AG08395 (cell line): Measurements from ENCODE around the gene TINAGL1.
A peak's percentile ranks its signal among the peaks of the same experiment; 100 is the strongest.

ENCODE experiments used
- DNase-seq: peaks from one replicate; pipeline ENCODE4 v3.0.0; 2012; ENCODE audit warnings: mixed read lengths, low spot score

The TINAGL1 gene

DNA sequence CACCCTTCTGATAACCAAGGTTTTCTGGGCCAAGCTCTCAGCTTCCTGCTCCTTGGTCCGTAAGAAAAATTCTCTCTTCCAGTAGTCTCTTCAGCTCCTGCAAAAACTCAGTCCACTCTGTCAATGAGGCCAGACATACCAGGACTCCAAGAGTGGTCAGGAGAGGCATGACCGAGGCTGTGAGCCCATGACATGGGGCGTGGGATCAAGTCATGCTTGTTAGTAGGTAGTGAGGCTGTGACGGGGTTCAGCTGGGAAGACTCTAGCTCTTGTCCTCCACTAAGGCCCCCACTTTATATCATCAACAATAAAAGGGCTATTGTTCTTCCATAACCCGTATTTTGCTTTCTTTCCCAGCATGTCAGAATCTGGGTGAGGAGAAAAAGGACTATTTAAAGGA lies 31.0 kb downstream of the TINAGL1 start:
- no peak for DNase-seq

DNA sequence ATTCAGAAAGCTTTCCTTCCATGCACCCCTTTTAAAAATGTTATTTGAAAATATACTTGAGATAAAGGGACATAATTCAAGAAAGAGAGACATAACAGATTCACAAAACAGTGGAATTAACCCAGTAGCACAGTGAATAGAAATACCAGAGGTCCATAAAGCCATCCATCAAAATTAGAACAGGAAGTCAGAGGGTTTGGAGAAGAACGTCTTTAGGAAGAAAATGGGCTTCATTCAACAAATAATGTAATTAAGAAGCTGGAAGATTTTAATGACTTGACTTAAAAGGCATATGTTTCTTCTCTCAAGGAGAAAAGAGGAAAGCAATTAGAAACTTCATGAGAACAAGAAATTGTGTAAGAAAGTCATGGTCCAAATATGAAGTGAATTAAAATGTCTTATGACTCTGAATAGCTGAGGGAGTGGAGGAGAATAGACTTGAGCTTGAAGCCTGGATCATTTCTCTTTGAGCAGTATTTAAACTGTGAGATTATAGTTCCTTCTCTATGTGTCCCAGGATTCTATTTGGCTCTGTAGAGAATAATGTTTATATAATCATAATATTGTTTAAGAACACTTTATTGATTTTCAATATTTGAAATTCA lies 33.3 kb downstream of the TINAGL1 start:
- DNase-seq: no peak

GRCh38 chr1:31614414-31615005 lies 38.2 kb downstream of the TINAGL1 start:
- no peak for DNase-seq

- no peak for DNase-seq
These were observed 39.1 kb downstream of the TINAGL1 start for GRCh38 chr1:31615414-31615813.

DNA sequence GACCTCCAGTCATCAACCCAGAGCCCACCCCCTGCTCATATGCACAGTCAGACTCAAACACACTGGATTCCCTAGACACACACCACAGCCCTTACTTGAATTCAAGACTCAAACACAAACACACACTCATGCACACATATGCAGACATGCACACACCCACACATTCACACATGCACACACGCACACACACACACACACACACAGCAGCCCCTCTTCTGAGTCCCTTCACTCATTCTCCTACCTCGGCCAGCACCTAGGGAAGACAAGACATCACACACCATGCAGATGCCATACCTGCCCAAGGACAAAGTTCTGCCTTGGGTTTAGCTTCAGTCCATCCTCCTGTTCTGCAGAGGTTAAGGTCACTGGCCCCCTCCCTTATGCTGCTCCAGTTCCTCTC lies 39.6 kb downstream of the TINAGL1 start:
- no peak for DNase-seq

DNA sequence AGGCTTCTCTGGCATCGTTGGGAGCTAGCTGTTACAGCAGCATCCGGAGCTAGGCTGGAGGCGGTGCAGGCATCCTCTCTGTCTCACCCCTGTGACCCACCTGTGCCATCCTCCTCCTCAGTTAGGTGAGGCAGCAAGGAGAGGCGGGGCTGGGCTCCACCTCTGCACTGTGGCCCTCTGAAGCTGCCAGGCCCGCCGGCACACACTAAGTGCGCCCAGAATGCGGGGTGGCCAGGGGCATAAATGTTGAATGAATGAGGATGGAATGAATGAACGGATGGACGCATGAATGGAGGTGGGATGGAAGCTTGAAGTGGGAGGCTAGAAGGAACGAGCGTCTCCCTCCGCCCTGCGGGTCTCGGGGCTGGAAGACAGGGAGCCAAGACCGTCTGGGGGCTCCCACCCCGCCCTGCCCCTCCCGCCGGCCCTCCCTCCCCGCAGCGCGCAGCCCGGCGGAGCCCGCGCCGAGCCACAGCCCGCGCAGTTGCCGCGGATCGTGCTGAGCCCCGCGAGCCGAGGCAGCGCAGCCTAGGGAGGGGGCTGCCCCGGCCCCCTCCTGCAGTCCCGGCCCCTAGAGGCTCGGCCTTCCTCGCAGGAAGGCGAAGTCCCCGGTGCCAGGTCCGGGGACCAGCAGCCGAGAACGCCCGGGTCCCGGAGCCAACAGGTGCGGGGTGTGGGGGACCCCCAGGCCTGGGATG lies 41.1 kb downstream of the TINAGL1 start, which contains the start of gene HCRTR1:
TSS of gene HCRTR1 (plus strand) at position 472 of the 698 bp plus-strand sequence. CDS start 1,504 bp downstream, outside the sequence.
- DNase-seq: no peak

GRCh38 chr1:31617916-31618746 lies 41.8 kb downstream of the TINAGL1 start:
- DNase-seq: peak; percentile 53

DNA sequence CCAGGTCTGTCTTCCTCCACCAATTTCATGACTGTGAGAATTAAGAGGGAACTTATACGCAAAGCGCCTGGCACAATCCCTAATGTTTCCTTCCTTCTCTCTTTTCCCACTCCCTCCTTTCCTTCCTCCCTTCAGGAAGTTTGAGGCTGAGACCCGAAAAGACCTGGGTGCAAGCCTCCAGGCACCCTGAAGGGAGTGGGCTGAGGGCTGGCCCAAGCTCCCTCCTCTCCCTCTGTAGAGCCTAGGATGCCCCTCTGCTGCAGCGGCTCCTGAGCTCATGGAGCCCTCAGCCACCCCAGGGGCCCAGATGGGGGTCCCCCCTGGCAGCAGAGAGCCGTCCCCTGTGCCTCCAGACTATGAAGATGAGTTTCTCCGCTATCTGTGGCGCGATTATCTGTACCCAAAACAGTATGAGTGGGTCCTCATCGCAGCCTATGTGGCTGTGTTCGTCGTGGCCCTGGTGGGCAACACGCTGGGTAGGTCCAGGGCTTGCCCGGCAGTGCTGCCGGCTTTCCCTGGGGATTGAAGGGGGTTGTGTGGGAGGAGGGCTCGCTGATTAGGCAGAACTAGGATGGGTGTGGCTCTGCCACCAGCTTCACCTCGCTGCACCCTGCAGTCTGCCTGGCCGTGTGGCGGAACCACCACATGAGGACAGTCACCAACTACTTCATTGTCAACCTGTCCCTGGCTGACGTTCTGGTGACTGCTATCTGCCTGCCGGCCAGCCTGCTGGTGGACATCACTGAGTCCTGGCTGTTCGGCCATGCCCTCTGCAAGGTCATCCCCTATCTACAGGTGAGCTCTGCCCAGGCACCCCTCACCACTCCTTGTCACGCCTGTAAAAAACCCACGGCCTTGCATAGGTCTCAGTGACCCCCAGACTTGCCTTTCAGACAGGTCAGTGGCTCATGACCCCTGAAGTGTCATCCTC lies 42.9 kb downstream of the TINAGL1 start:
- no peak for DNase-seq

- DNase-seq: no peak
These were observed 44.5 kb downstream of the TINAGL1 start for GRCh38 chr1:31620631-31621497.

DNA sequence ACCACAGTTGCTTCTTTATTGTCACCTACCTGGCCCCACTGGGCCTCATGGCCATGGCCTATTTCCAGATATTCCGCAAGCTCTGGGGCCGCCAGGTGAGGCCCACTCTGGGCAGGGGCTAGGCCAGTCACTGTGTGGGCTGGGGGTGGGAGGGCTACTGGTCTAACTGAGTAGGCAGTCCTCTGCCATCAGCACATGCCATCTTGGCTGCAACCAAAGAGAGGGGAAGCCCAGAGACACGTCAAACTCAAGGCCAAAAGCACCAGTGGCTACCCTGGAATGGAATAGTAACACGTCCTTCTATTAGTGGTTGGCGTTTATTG lies 45.1 kb downstream of the TINAGL1 start:
- no peak for DNase-seq

DNA sequence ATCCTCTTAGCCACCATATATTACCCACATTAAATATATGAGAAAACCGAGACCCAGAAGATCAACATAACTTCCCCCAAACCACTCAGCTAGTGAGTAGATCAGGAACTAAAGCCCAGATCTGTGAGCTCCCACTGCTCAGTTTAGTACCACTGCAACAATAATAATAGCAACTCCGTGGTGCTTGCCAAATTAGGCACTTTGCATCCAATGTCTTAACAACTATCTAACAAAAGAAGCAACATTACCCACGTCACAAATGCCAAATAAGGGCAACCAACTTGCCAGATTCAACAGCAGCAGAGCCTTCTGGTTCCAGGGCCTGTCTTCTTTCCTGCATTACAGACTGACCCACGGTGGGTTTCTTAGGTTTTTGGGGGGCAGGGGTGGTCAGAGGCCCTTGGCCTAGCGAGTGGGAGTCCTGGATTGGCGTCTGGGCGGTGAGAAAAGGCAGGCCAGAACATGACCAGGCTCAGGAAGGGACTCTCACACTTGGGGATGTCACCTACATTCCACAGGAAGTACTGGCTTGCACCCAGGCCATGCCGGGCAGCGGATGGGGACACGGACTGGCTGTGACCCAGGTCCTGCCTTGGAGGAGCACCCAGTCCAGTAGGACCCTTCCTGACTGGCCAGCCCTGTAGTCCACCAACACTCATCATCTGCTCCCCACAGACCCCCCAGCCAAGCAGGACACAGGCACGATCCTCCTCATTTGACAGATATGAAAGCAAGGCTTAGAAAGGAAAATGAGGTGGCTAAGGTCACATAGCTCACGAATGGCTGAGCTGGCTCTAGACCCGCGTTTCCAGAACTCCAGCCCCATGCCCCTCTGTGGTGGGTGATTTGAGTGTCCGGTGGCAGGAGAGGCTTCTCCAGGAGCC lies 45.8 kb downstream of the TINAGL1 start:
- DNase-seq: no peak

DNA sequence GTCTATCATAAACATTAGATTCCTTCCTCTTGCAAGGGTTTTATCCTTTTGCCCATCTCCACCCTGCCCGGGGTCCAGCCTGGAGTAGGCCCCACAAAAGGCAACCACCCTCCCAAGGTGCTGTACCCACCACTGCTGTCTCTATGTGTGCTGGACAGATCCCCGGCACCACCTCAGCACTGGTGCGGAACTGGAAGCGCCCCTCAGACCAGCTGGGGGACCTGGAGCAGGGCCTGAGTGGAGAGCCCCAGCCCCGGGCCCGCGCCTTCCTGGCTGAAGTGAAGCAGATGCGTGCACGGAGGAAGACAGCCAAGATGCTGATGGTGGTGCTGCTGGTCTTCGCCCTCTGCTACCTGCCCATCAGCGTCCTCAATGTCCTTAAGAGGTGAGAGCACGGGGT lies 47.0 kb downstream of the TINAGL1 start:
- no peak for DNase-seq

GRCh38 chr1:31624309-31624708 lies 48.0 kb downstream of the TINAGL1 start:
- DNase-seq: no peak

DNA sequence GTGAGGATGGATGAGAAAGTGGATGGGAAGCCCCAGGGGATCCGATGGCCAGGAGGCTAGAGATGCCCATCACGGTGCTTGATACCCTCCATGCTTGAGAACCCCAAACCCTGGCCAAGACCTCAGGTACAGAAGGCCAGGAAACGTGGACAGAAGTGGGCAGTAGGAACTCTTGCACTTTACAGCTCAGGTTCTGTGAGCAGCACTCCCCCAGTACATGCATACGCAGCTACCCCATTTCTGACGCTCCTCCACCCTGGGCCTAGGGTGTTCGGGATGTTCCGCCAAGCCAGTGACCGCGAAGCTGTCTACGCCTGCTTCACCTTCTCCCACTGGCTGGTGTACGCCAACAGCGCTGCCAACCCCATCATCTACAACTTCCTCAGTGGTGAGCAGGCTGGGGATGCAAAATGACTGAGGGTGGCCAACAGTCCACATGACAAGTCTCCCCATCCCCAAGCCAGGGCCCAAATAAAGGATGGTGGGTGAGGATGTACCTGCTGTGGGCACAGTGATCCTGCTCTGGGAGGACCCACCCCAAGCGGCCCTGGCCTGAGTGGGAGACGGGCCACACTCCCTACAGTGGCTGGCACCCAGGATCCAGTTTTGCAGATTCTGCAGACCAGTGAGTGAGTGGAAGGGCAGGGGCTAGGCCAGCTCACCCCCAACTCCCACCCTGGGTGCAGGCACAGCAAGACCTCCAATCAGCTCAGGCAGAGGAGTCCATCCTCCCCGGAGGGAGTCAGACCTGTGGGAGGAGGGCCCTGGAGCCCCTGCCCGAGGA lies 48.6 kb downstream of the TINAGL1 start:
- DNase-seq: no peak

- peak; percentile 73 for DNase-seq
These were observed 49.4 kb downstream of the TINAGL1 start for GRCh38 chr1:31625561-31626222.

DNA sequence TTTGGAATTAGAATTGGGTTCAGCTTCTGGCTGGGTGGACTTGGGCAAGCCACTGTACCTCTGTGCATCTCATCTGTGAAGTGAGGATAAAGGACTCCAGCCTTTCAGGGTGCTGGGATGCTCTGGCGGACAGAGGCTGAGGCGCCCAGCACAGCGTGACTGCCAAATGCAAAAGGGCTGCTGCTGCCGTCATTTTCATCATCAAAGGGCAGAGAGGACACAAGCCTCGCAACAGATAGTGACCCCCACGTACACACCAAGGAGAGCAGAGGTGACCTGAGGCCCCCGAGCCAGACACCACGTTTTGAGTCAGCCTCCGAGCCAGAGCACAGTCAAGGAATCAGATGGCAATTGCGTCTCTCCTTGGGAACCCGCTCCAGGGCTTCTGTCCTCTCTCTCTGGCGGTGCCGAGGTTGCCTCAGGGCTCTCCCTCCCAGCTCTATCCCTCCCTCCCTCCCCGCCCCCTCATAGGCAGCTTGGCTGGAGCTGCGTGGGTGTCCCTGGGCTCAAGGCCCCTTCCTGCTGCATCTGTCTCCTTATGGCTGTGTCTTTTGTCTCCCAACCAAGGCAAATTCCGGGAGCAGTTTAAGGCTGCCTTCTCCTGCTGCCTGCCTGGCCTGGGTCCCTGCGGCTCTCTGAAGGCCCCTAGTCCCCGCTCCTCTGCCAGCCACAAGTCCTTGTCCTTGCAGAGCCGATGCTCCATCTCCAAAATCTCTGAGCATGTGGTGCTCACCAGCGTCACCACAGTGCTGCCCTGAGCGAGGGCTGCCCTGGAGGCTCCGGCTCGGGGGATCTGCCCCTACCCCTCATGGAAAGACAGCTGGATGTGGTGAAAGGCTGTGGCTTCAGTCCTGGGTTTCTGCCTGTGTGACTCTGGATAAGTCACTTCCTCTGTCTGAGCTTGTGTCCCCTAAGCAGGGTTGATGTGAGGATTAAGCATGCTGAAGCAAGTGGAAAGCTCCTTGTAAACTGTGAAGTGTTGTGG lies 50.2 kb downstream of the TINAGL1 start:
- peak; percentile 58 for DNase-seq
